Erythroblast (primary cell): ENCODE data around the gene PRMT3.

Experiments used
- GATA1 ChIP-seq: IDR thresholded peaks from 2 replicates; pipeline ENCODE4 v1.6.1; 2011; ENCODE audit warnings: low read depth, mild to moderate bottlenecking, control low read depth, low read length, moderate library complexity
- POLR2A ChIP-seq: IDR thresholded peaks from 2 replicates; pipeline ENCODE4 v1.6.1; 2011; ENCODE audit warnings: mild to moderate bottlenecking, low read length

DNA sequence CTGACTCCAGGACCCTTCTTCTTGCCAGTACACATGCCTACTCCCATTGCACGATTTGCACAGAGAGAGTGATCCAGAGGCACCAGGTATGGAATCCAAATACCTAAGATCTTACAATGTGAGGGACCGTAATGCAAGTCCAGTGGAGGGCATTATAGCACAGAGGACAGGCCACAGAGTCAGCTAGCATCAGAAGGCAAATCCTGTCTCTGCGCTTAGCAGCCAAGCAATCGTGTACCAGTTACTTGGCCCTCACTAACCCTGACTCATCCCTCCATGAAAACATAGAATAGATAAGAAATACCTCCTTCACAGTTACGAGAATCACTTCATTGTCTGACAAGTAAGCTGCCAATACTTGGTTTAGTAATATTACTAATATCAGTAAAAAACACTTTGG is 142.2 kb downstream of the PRMT3 start:
- TF ChIP-seq POLR2A, result no peak
- no peak for TF ChIP-seq GATA1
